ENCODE measurements around the gene MAP4K4.

- TF ChIP-seq CTCF (IDR thresholded peaks at IDR 0.05): no peak
- TF ChIP-seq POLR2A (IDR thresholded peaks at IDR 0.05): no peak
These were observed 13.2 kb upstream of the MAP4K4 start for GRCh38 chr2:101684313-101684712.

All from lower leg skin (tissue), 3 donors.